ENCODE measurements around the gene CARD19. TPM values are rescaled to one million over a fixed set of nuclear protein-coding genes. Genes with fewer than 3 reads are reported as not detected.

CARD19 gene
- 47.7 to 65.7 TPM (median 63.9 TPM) in 5 replicates for total RNA-seq (2022; extraction: Qiagen RNA extraction; ENCODE audit: low read depth)

GRCh38 chr9:93096131-93096802 is at the start of gene CARD19:
Gene CARD19 (plus strand): TSS chr9:93096217. CDS start chr9:93096346, 129 bp downstream.

GRCh38 chr9:93058355-93059010 is 37.5 kb upstream of the CARD19 start, which contains the start of gene SUSD3:
Gene SUSD3 (plus strand): TSS chr9:93058701. CDS start chr9:93058743, 42 bp downstream.

GRCh38 chr9:93134015-93134739 is 38.2 kb downstream of the CARD19 start, which contains the start of gene NINJ1:
Gene NINJ1 (minus strand): TSS chr9:93134251. CDS start chr9:93134217, 34 bp downstream.

Other genes with a start within 250 kb of the CARD19 start
- gene ZNF484, start 218.2 kb upstream of the CARD19 start, total RNA-seq (2022; extraction: Qiagen RNA extraction; ENCODE audit: low read depth) = 1.4 to 3.3 TPM (median 2.0 TPM) in 5 replicates
- 0.09 to 0.24 TPM (median 0.18 TPM) in 5 replicates for gene FGD3, start 148.7 kb upstream of the CARD19 start, total RNA-seq (2022; extraction: Qiagen RNA extraction; ENCODE audit: low read depth)
- 0.32 to 0.71 TPM (median 0.53 TPM) in 5 replicates for gene SUSD3, start 37.5 kb upstream of the CARD19 start, total RNA-seq (2022; extraction: Qiagen RNA extraction; ENCODE audit: low read depth)
- 65.1 to 101 TPM (median 83.7 TPM) in 5 replicates for gene NINJ1, start 38.0 kb downstream of the CARD19 start, total RNA-seq (2022; extraction: Qiagen RNA extraction; ENCODE audit: low read depth)
- gene WNK2, start 87.9 kb downstream of the CARD19 start, total RNA-seq (2022; extraction: Qiagen RNA extraction; ENCODE audit: low read depth) = 4.4 to 7.9 TPM (median 7.1 TPM) in 5 replicates